Neural progenitor cell (in vitro differentiated cells): ENCODE measurements around the gene CRHR1. TPM values are rescaled to one million over a fixed set of nuclear protein-coding genes. Genes with fewer than 3 reads are reported as not detected.

ENCODE experiments used
- DNase-seq: peaks from one replicate; pipeline ENCODE4 v3.0.0-alpha.2; 2016; ENCODE audit warnings: low spot score
- H2AFZ ChIP-seq: fragments of 200-600 bp; sonication (generic); replicated peaks from 2 replicates; pipeline ENCODE4 v1.6.1; 2016; ENCODE audit warnings: antibody characterized with exemption
- H3F3A ChIP-seq: fragments of 200-600 bp; sonication (generic); 2 replicates; pipeline ENCODE4 v1.6.1; 2016; ENCODE audit warnings: antibody characterized with exemption, low read depth
- H3K27ac ChIP-seq: fragments of 200-600 bp; sonication (generic); 2 replicates; pipeline ENCODE4 v1.5.1; 2016; ENCODE audit warnings: mild to moderate bottlenecking
- H3K27me3 ChIP-seq: fragments of 200-600 bp; sonication (generic); 2 replicates; pipeline ENCODE4 v1.6.1; 2016; ENCODE audit warnings: mild to moderate bottlenecking, moderate library complexity
- H3K36me3 ChIP-seq: fragments of 200-600 bp; sonication (generic); 2 replicates; pipeline ENCODE4 v1.5.1; 2016
- H3K4me1 ChIP-seq: fragments of 200-600 bp; sonication (generic); 2 replicates; pipeline ENCODE4 v1.6.1; 2016; ENCODE audit warnings: mixed run types
- H3K4me2 ChIP-seq: fragments of 200-600 bp; sonication (generic); 2 replicates; pipeline ENCODE4 v1.6.1; 2016
- H3K4me3 ChIP-seq: fragments of 200-600 bp; sonication (generic); 2 replicates; pipeline ENCODE4 v1.5.1; 2016
- H3K79me2 ChIP-seq: fragments of 200-600 bp; sonication (generic); 2 replicates; pipeline ENCODE4 v1.6.1; 2016; ENCODE audit warnings: low read depth
- H3K9ac ChIP-seq: fragments of 200-600 bp; sonication (generic); 2 replicates; pipeline ENCODE4 v1.6.1; 2016
- H3K9me3 ChIP-seq: fragments of 200-600 bp; sonication (generic); 2 replicates; pipeline ENCODE4 v1.5.1; 2016; ENCODE audit warnings: low read depth
- H4K20me1 ChIP-seq: fragments of 200-600 bp; sonication (generic); 2 replicates; pipeline ENCODE4 v1.6.1; 2016; ENCODE audit warnings: low read depth
- H3K27ac Mint-ChIP-seq: 3 replicates; pipeline ENCODE4 v1.8.0; 2021; ENCODE audit warnings: mixed read lengths
- H3K27me3 Mint-ChIP-seq: 2 replicates; pipeline ENCODE4 v1.8.0; 2022; ENCODE audit warnings: low read depth, mild to moderate bottlenecking, inconsistent platforms, moderate library complexity, mixed read lengths; ENCODE audit not compliant: insufficient read depth
- H3K36me3 Mint-ChIP-seq: 3 replicates; pipeline ENCODE4 v1.8.0; 2021; ENCODE audit warnings: mixed read lengths
- H3K4me1 Mint-ChIP-seq: 3 replicates; pipeline ENCODE4 v1.8.0; 2021; ENCODE audit warnings: mixed read lengths
- H3K4me3 Mint-ChIP-seq: 3 replicates; pipeline ENCODE4 v1.8.0; 2021; ENCODE audit warnings: mild to moderate bottlenecking, moderate library complexity, mixed read lengths
- H3K9me3 Mint-ChIP-seq: 3 replicates; pipeline ENCODE4 v1.8.0; 2020; ENCODE audit warnings: mixed read lengths
- EZH2 ChIP-seq: fragments of 200-600 bp; sonication (generic); IDR thresholded peaks from 2 replicates; pipeline ENCODE4 v1.6.1; 2017; ENCODE audit warnings: antibody characterized with exemption, mild to moderate bottlenecking, moderate library complexity
- EZH2phosphoT487 ChIP-seq: fragments of 200-600 bp; sonication (generic); IDR thresholded peaks from 2 replicates; pipeline ENCODE4 v1.6.1; 2017; ENCODE audit warnings: antibody characterized with exemption
- total RNA-seq: library from RNA; depleted of rRNA; stranded (reverse); fragments of >200 nt; gene quantifications from 2 replicates; pipeline ENCODE4 v1.2.3, GENCODE V29; 2015; ENCODE audit warnings: low replicate concordance
- TF ChIP-seq, protein P1 (sequence below): fragments of 200-600 bp; sonication (generic); IDR thresholded peaks from 2 replicates; pipeline ENCODE4 v1.5.1; 2017; ENCODE audit warnings: antibody characterized with exemption, mild to moderate bottlenecking

Gene CRHR1
- total RNA-seq, 1 donor from 2014 or later, result 3.4 TPM

DNA sequence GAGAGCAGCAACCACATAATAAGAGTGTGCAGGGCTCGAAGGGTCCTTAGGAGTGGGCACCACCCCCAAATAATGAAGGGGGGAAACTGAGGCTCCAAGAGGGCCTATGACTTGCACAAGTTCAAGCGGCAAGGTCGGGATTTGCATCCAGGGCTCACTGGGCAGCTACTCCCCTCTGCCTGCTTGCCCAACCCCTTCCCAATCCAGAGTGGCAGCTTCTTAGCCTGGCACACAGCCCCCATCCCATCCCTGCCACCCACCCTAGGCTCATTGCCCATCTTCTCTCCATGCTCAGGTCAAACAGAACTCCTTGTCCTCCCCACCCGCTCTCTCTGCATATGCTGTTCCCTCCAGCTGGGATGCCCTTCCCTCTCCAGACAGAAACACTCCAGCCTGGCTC is 63.0 kb downstream of the CRHR1 start:
- H3F3A ChIP-seq, result no peaks in the 10 kb centered on the region
- H2AFZ ChIP-seq, result no peak overlapping the region
- Mint-ChIP-seq H3K4me3 (no peak overlapping the region), H3K4me1 (no peaks in the 10 kb centered on the region), H3K36me3 (no peaks in the 10 kb centered on the region), H3K27ac (peak overlapping the region; percentile 13), H3K27me3 (peaks cover 7% of the 10 kb centered on the region), H3K9me3 (peaks cover 2% of the 10 kb centered on the region)
- H3K4me3 ChIP-seq, result no peak overlapping the region
- no peaks in the 10 kb centered on the region for H3K27me3 ChIP-seq
- TF ChIP-seq EZH2phosphoT487, result no peak
- TF ChIP-seq, protein P1, sequence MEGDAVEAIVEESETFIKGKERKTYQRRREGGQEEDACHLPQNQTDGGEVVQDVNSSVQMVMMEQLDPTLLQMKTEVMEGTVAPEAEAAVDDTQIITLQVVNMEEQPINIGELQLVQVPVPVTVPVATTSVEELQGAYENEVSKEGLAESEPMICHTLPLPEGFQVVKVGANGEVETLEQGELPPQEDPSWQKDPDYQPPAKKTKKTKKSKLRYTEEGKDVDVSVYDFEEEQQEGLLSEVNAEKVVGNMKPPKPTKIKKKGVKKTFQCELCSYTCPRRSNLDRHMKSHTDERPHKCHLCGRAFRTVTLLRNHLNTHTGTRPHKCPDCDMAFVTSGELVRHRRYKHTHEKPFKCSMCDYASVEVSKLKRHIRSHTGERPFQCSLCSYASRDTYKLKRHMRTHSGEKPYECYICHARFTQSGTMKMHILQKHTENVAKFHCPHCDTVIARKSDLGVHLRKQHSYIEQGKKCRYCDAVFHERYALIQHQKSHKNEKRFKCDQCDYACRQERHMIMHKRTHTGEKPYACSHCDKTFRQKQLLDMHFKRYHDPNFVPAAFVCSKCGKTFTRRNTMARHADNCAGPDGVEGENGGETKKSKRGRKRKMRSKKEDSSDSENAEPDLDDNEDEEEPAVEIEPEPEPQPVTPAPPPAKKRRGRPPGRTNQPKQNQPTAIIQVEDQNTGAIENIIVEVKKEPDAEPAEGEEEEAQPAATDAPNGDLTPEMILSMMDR, result no peak
- no peak for TF ChIP-seq EZH2
- no peaks in the 10 kb centered on the region for H3K9me3 ChIP-seq
- no peaks in the 10 kb centered on the region for H3K36me3 ChIP-seq
- H3K79me2 ChIP-seq, result no peaks in the 10 kb centered on the region
- no peaks in the 10 kb centered on the region for H3K4me1 ChIP-seq
- no peaks in the 10 kb centered on the region for H4K20me1 ChIP-seq
- no peak overlapping the region for H3K4me2 ChIP-seq
- no peak overlapping the region for H3K9ac ChIP-seq
- no peak for DNase-seq
- H3K27ac ChIP-seq, result no peak overlapping the region

DNA sequence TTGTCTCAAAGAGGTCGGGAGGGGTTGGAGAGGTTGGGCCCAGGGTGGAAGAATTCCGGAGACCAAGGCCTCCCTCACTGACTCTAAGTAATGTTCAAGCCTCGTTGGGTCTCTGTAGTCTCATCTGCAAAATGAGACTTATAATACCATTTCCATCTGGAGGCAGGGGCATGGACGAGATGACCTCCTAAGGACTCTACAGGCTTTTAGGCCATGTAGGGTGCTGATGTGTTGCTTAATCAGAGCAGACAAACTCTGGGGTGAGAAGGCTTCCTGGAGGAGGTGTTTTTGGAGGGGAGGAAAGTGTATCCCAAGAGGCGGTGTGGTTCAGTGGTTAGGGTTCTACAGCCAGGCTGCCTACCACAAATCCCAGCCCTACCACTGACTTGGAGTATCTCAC is 63.6 kb downstream of the CRHR1 start:
- Histone ChIP-seq H3K27me3 (no peaks in the 10 kb centered on the region), H3K9ac (no peak overlapping the region), H3K9me3 (no peaks in the 10 kb centered on the region), H3K27ac (no peak overlapping the region), H3K4me2 (no peak overlapping the region), H3F3A (no peaks in the 10 kb centered on the region), H3K79me2 (no peaks in the 10 kb centered on the region), H2AFZ (no peak overlapping the region), H3K36me3 (no peaks in the 10 kb centered on the region), H4K20me1 (no peaks in the 10 kb centered on the region), H3K4me1 (no peaks in the 10 kb centered on the region), H3K4me3 (no peak overlapping the region)
- TF ChIP-seq EZH2, result no peak
- TF ChIP-seq, protein P1, result no peak
- TF ChIP-seq EZH2phosphoT487, result no peak
- Mint-ChIP-seq H3K4me3 (peak overlapping the region; percentile 64), H3K27me3 (peaks cover 7% of the 10 kb centered on the region), H3K36me3 (no peaks in the 10 kb centered on the region), H3K27ac (no peak overlapping the region), H3K9me3 (peaks cover 2% of the 10 kb centered on the region), H3K4me1 (no peaks in the 10 kb centered on the region)
- DNase-seq, result no peak

DNA sequence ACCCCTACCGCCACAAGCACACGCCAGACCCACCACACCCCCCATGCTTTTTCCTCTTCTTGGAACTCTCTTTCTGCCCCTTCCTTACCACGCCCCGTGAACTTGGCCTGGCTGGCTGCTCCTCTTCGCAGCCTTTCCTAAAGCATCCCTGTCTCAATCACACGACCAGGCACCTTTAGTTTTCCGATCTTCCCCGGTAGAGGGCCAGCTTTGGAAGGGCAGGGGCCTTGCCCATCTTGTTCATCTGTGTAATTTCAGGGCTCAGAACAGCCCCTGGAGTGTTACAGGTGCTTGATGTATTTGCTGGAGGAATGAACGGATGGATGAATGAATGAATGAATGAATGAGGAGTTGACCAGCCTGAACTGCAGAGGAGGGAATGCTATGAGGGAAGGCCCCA is 64.3 kb downstream of the CRHR1 start:
- Mint-ChIP-seq H3K4me1 (no peaks in the 10 kb centered on the region), H3K9me3 (peaks cover 2% of the 10 kb centered on the region), H3K4me3 (no peak overlapping the region), H3K27ac (no peak overlapping the region), H3K36me3 (no peaks in the 10 kb centered on the region), H3K27me3 (peaks cover 7% of the 10 kb centered on the region)
- Histone ChIP-seq H3F3A (no peaks in the 10 kb centered on the region), H3K27ac (no peak overlapping the region), H4K20me1 (no peaks in the 10 kb centered on the region), H3K4me2 (no peak overlapping the region), H2AFZ (no peak overlapping the region), H3K4me1 (no peaks in the 10 kb centered on the region), H3K79me2 (no peaks in the 10 kb centered on the region), H3K27me3 (no peaks in the 10 kb centered on the region), H3K36me3 (no peaks in the 10 kb centered on the region), H3K9ac (no peak overlapping the region), H3K4me3 (no peak overlapping the region), H3K9me3 (no peaks in the 10 kb centered on the region)
- DNase-seq, result no peak
- TF ChIP-seq, protein P1, result no peak
- TF ChIP-seq EZH2, result no peak
- TF ChIP-seq EZH2phosphoT487, result no peak
